ENCODE data around the gene RPS27L. TPM values are rescaled to one million over a fixed set of nuclear protein-coding genes. Genes with fewer than 3 reads are reported as not detected.

RPS27L gene
- total RNA-seq, 1 experiment from 2014 or later, result 133 TPM

- TF ChIP-seq RELA (CRISPR knock-in tag; IDR thresholded peaks at IDR 0.05; ENCODE audit: borderline replicate concordance), result no peak
- TF ChIP-seq, protein P1, sequence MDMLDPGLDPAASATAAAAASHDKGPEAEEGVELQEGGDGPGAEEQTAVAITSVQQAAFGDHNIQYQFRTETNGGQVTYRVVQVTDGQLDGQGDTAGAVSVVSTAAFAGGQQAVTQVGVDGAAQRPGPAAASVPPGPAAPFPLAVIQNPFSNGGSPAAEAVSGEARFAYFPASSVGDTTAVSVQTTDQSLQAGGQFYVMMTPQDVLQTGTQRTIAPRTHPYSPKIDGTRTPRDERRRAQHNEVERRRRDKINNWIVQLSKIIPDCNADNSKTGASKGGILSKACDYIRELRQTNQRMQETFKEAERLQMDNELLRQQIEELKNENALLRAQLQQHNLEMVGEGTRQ (CRISPR knock-in tag; IDR thresholded peaks at IDR 0.05), result no peak
- no peak for TF ChIP-seq GABPB1 (CRISPR knock-in tag; IDR thresholded peaks at IDR 0.05)
- TF ChIP-seq MYBL2 (CRISPR knock-in tag; IDR thresholded peaks at IDR 0.05), result no peak
- TF ChIP-seq CBFB (CRISPR knock-in tag; IDR thresholded peaks at IDR 0.05; ENCODE audit: low read depth), result no peak
- TF ChIP-seq NR3C1 (CRISPR knock-in tag; conservative IDR thresholded peaks at IDR 0.05; ENCODE audit: low read depth), result no peak
- TF ChIP-seq, protein P2, sequence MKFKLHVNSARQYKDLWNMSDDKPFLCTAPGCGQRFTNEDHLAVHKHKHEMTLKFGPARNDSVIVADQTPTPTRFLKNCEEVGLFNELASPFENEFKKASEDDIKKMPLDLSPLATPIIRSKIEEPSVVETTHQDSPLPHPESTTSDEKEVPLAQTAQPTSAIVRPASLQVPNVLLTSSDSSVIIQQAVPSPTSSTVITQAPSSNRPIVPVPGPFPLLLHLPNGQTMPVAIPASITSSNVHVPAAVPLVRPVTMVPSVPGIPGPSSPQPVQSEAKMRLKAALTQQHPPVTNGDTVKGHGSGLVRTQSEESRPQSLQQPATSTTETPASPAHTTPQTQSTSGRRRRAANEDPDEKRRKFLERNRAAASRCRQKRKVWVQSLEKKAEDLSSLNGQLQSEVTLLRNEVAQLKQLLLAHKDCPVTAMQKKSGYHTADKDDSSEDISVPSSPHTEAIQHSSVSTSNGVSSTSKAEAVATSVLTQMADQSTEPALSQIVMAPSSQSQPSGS (CRISPR knock-in tag; IDR thresholded peaks at IDR 0.05; ENCODE audit: borderline replicate concordance, low read depth), result no peak
- no peak for TF ChIP-seq ZNF121 (CRISPR knock-in tag; IDR thresholded peaks at IDR 0.05)
- TF ChIP-seq STAT6 (CRISPR knock-in tag; conservative IDR thresholded peaks at IDR 0.05; ENCODE audit: low read depth), result no peak
- TF ChIP-seq ZSCAN18 (CRISPR knock-in tag; IDR thresholded peaks at IDR 0.05), result no peak
- TF ChIP-seq, protein P3, sequence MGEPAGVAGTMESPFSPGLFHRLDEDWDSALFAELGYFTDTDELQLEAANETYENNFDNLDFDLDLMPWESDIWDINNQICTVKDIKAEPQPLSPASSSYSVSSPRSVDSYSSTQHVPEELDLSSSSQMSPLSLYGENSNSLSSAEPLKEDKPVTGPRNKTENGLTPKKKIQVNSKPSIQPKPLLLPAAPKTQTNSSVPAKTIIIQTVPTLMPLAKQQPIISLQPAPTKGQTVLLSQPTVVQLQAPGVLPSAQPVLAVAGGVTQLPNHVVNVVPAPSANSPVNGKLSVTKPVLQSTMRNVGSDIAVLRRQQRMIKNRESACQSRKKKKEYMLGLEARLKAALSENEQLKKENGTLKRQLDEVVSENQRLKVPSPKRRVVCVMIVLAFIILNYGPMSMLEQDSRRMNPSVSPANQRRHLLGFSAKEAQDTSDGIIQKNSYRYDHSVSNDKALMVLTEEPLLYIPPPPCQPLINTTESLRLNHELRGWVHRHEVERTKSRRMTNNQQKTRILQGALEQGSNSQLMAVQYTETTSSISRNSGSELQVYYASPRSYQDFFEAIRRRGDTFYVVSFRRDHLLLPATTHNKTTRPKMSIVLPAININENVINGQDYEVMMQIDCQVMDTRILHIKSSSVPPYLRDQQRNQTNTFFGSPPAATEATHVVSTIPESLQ (CRISPR knock-in tag; IDR thresholded peaks at IDR 0.05), result no peak
These were observed 541 bp downstream of the RPS27L start (continued) for GRCh38 chr15:63156755-63157117.

- H3K9me3 Mint-ChIP-seq, result peaks cover 9% of the 10 kb centered on the region
- peaks cover 14% of the 10 kb centered on the region for H3K4me1 Mint-ChIP-seq
- peak overlapping the region; percentile 98 for H3K27ac Mint-ChIP-seq
- no peak for ATAC-seq
- POLR2A ChIA-PET, result no interaction called here
- no peak for DNase-seq (ENCODE audit: low spot score)
- H3K27me3 Mint-ChIP-seq (ENCODE audit: low read depth), result no peaks in the 10 kb centered on the region
- H3K36me3 Mint-ChIP-seq, result peaks cover 33% of the 10 kb centered on the region
- no peak for TF ChIP-seq ZNF317 (CRISPR knock-in tag; IDR thresholded peaks at IDR 0.05; ENCODE audit: borderline replicate concordance, low read depth)
- no peak for TF ChIP-seq PREB (CRISPR knock-in tag; IDR thresholded peaks at IDR 0.05; ENCODE audit: borderline replicate concordance)
- no peak for TF ChIP-seq AFF4 (CRISPR knock-in tag; IDR thresholded peaks at IDR 0.05; ENCODE audit: borderline replicate concordance)
- peak overlapping the region; percentile 98 for H3K4me3 Mint-ChIP-seq
- CTCF ChIA-PET, result interaction anchor here (1.3 kb wide), 1 partner anchor 67 kb away, joined by 3 read pairs; no protein-coding TSS in a partner anchor
These were observed 1.1 kb downstream of the RPS27L start for GRCh38 chr15:63156086-63156710.
